GM18526 (cell line): ENCODE results near the gene SIN3A.

Source experiments
- POLR2A ChIP-seq: IDR thresholded peaks from 3 replicates; pipeline ENCODE4 v1.6.1; 2011; ENCODE audit not compliant: insufficient read length; ENCODE audit errors: extremely low read depth

Gene SIN3A

GRCh38 chr15:75361361-75361988, 90.0 kb downstream of the SIN3A start:
- no peak for TF ChIP-seq POLR2A

GRCh38 chr15:75360856-75361255, 90.6 kb downstream of the SIN3A start:
- TF ChIP-seq POLR2A = no peak

DNA sequence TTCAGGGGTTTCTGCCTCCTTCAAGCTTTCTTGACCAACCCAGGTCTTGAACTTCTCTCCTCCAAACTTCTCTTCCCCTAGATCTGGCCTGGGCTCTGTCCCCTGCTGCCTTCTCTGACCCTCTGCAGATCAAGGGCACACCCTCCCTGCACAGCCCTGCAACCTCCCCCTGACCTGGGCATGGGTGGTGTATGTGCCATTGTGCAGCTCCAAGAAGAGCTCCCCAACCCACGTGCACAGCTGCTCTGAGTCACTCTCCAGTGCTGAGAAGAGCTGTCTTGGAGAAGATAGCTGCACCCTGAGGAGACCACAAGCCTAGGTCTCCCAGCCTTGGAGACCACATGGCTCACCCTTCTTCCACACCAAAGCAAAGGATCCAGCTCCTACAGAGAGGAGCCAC, 91.1 kb downstream of the SIN3A start:
- no peak for TF ChIP-seq POLR2A

DNA sequence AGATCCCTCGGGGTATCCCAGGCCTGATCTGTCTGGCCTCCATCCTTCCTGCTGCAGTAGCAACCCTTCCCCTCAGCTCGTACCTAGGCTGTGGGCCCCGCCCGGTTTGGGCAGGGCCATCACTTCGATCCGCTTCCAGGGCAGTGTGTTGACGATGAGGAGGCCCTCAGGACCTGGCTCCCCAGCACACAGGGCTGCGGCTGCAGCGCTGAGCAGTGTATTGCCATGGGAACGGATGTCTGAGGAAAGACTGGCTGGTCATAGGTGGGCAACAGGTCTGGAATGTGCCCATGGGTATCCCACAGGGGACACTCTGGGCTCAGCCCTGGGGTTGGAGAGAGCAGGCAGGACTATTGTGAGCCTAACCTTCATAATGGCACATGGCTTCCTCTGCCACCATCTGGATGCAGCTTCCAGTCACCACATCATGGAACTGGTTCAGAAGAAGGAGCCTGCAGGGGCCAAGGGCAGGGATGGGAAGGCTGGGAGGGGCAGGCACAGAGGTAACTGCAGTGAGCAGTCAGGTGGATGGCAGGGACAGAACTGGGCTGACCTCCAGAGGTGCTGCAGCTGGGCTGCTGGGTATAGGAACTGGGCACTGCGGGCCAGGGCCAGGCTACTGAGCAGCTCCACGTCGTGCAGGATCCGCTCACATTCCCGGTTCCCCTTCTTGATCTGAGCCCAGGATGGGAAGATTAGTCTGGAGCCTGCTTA, 91.8 kb downstream of the SIN3A start:
- no peak for TF ChIP-seq POLR2A

- TF ChIP-seq POLR2A = no peak
Measured at GRCh38 chr15:75358771-75359536, 92.5 kb downstream of the SIN3A start.

DNA sequence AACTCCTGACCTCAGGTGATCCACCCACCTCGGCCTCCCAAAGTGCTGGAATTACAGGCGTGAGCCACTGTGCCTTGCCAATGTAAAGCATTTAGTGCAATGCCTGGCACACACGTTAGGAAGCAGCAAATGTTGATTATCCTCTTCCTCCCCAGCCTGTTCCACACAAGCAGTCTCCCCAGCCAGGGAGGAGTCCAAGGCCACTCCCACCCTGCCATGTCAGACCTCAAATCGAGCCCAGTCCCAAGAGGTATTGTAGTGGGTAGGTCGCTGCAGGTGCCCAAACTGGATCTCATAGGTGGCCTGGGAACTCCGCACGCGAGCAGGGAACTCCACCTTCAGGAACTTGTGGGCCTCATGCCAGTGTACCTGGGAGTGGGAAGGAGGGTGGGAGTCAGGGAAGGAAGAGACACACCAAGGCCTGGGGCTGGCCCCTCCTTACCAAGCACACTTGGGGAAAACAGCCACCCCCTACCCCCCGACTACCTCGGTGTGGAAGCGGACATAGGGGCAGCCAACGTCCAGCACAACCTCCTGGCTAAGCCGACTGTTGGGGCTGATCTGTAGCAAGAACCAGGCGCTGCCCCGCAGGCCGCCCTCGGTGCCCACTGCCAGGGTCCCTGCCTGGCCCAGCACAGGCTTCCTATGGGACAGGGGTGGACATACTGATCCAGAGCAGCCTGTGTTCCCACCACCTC, 93.4 kb downstream of the SIN3A start:
- TF ChIP-seq POLR2A = no peak

GRCh38 chr15:75356517-75356916, 95.0 kb downstream of the SIN3A start:
- TF ChIP-seq POLR2A = no peak

- TF ChIP-seq POLR2A = no peak
Measured at GRCh38 chr15:75356006-75356405, 95.5 kb downstream of the SIN3A start.

DNA sequence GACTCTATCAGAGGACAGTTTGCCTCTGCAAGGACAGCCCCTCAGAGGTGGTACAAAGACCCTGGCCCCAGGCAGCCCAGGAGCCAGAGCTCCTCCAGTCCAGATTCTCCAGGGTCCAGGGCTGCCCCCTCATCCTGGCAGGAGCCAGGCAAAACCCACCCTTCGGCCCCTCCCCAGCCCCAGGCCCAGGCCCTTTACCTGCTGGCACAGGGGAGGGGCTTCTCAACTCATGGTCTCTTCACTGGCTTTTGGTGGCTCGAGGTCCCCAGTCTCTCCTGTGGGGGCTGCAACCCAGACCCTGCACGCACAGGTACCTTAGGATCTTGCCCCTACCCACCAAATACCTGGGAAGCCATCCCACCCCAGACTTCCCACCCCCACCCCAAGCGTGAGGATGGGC, 96.1 kb downstream of the SIN3A start:
- TF ChIP-seq POLR2A = no peak

- TF ChIP-seq POLR2A = no peak
Measured at GRCh38 chr15:75354454-75354853, 97.0 kb downstream of the SIN3A start.

- no peak for TF ChIP-seq POLR2A
Measured at GRCh38 chr15:75353604-75354003, 97.9 kb downstream of the SIN3A start.

DNA sequence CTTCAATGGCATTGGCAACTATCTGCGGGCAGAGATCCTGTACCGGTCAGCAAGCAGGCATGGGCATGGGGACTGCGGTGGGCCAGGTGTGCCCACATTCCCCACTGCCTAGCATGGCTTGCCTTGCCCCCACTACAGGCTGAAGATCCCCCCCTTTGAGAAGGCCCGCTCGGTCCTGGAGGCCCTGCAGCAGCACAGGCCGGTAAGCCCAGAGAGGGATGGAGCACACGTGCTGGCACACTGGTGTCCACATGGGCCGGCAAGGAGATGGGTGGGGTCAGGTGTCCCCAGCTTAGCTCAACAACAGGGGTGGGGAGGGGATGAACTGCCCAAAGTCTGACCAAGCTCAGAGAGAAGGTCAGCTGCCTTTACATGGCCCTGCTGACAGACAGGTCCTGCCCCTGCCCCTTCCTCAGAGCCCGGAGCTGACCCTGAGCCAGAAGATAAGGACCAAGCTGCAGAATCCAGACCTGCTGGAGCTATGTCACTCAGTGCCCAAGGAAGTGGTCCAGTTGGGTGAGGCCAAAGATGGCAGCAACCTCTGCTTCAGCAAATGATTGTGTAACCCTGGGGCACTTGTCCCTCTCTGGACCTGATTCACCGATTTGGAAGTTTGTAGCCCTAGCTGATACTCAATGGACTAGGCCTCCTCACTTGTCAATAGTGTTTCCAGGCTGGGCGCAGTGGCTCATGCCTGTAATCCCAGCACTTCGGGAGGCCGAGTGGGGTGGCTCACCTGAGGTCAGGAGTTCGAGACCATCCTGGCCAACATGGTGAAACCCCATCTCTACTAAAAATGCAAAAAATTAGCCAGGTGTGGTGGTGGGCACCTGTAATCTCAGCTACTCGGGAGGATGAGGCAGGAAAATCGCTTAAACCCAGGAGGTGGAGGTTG, 99.1 kb downstream of the SIN3A start:
- no peak for TF ChIP-seq POLR2A

GRCh38 chr15:75350601-75351361, 100.7 kb downstream of the SIN3A start:
- TF ChIP-seq POLR2A = no peak
